NT2/D1 (cell line): Measurements from ENCODE around the gene FMNL2.

ENCODE experiments used
- DNase-seq: peaks from one replicate; pipeline ENCODE4 v3.0.0-alpha.2; 2011; ENCODE audit warnings: low read depth, low spot score
- H3K27me3 ChIP-seq: 2 replicates; pipeline ENCODE4 v1.6.0; 2011; ENCODE audit warnings: mild to moderate bottlenecking; ENCODE audit not compliant: insufficient read length, insufficient read depth
- H3K36me3 ChIP-seq: 2 replicates; pipeline ENCODE4 v1.6.1; 2011; ENCODE audit warnings: mild to moderate bottlenecking, low read length, mixed read lengths; ENCODE audit not compliant: insufficient read depth, insufficient read length
- H3K4me1 ChIP-seq: 2 replicates; pipeline ENCODE4 v1.5.1; 2011; ENCODE audit not compliant: insufficient read depth, insufficient read length
- H3K4me3 ChIP-seq: 2 replicates; pipeline ENCODE4 v1.5.1; 2011; ENCODE audit warnings: low read depth; ENCODE audit not compliant: insufficient read length
- H3K9ac ChIP-seq: 2 replicates; pipeline ENCODE4 v1.6.0; 2011; ENCODE audit warnings: low read depth; ENCODE audit not compliant: insufficient read length
- H3K9me3 ChIP-seq: 2 replicates; pipeline ENCODE4 v1.5.1; 2011; ENCODE audit warnings: mild to moderate bottlenecking, low read length; ENCODE audit not compliant: insufficient read depth
- SUZ12 ChIP-seq: IDR thresholded peaks from 2 replicates; pipeline ENCODE4 v1.6.1; 2011; ENCODE audit not compliant: insufficient read length, insufficient read depth; ENCODE audit errors: extremely low read depth
- YY1 ChIP-seq: IDR thresholded peaks from 2 replicates; pipeline ENCODE4 v1.6.1; 2011; ENCODE audit not compliant: insufficient read length, insufficient read depth
- ZNF274 ChIP-seq: IDR thresholded peaks from 2 replicates; pipeline ENCODE4 v1.6.1; 2011; ENCODE audit warnings: mild to moderate bottlenecking, low read depth, low read length

The FMNL2 gene

DNA sequence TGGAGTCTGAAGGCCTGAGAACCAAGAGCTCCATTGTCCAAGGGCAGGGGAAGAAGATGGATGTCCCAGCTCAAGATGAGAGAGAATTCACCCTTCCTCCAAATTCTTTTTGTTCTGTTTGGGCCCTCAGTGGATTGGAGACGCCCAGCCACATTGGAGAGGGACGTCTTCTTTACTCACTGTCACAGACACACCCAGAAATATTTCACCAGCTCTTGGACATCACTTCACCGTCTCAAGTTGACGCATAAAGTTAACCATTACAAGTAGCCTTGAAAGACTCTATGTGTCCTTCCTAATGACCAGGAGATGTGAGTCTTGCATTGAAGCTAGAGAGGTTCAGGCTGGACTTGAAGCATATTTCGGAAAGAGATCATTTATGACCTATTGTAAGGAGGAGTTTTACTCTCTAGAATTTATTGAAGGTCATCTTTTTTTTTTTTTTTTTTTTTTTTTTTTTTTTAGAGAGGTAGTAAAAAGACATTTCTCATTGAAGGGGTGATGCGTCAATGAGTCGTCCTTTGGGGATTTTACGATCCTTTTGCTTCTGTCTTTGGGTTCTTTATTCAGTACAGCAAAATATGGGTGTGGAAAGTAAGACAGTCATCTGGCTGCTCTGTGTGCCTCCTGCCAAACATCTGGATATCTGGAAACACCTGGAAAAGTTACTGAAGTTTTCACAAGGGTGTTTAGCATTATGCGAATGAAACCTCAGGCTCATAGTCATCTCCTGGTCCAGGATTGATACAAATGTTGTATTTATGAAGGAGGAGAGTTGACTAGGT, 264.2 kb downstream of the FMNL2 start:
- TF ChIP-seq SUZ12: no peak
- no peak for TF ChIP-seq YY1
- no peak for TF ChIP-seq ZNF274
- no peak for DNase-seq

GRCh38 chr2:152600051-152600657, 265.2 kb downstream of the FMNL2 start:
- DNase-seq: no peak
- Histone ChIP-seq H3K36me3 (no peaks in the 10 kb centered on the region), H3K4me3 (no peak overlapping the region), H3K4me1 (no peaks in the 10 kb centered on the region), H3K27me3 (no peaks in the 10 kb centered on the region), H3K9ac (no peak overlapping the region), H3K9me3 (no peaks in the 10 kb centered on the region)
- no peak for TF ChIP-seq YY1
- no peak for TF ChIP-seq ZNF274
- TF ChIP-seq SUZ12: no peak

More for the DNA sequence above, 264.2 kb downstream of the FMNL2 start:
- no peak overlapping the region for H3K4me3 ChIP-seq
- H3K4me1 ChIP-seq: no peaks in the 10 kb centered on the region
- no peaks in the 10 kb centered on the region for H3K36me3 ChIP-seq
- no peaks in the 10 kb centered on the region for H3K27me3 ChIP-seq
- no peaks in the 10 kb centered on the region for H3K9me3 ChIP-seq
- H3K9ac ChIP-seq: no peak overlapping the region

GRCh38 chr2:152600697-152601096, 265.7 kb downstream of the FMNL2 start:
- TF ChIP-seq YY1: no peak
- TF ChIP-seq SUZ12: no peak
- no peak for TF ChIP-seq ZNF274
- Histone ChIP-seq H3K27me3 (no peaks in the 10 kb centered on the region), H3K9me3 (no peaks in the 10 kb centered on the region), H3K4me3 (no peak overlapping the region), H3K36me3 (no peaks in the 10 kb centered on the region), H3K9ac (no peak overlapping the region), H3K4me1 (no peaks in the 10 kb centered on the region)
- no peak for DNase-seq

- Histone ChIP-seq H3K9me3 (no peaks in the 10 kb centered on the region), H3K4me1 (no peaks in the 10 kb centered on the region), H3K36me3 (peaks cover 3% of the 10 kb centered on the region), H3K27me3 (no peaks in the 10 kb centered on the region), H3K4me3 (no peak overlapping the region), H3K9ac (no peak overlapping the region)
- TF ChIP-seq ZNF274 (no peak), YY1 (no peak), SUZ12 (no peak)
- DNase-seq: no peak
Measured at GRCh38 chr2:152602750-152603149, 267.8 kb downstream of the FMNL2 start.

DNA sequence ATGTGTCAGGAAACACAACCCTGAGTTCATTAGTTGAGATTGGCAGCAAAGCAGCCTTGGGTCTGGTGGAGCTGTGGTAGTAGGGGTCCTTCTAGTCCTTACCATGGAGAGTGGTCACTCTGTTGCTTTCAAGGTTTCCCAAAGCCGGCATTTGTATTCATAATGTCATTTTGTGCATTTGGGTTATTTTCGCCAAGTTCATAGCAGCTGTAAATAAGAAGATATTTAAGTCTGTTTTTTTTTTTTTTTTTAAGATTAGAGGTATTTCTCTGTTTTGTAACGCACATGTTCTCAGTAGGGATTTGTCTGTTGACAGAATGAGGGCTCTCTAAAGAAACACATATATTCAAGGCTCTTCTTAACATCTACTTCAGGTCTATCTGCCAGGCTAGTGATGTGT, 268.2 kb downstream of the FMNL2 start:
- Histone ChIP-seq H3K4me1 (no peaks in the 10 kb centered on the region), H3K9me3 (no peaks in the 10 kb centered on the region), H3K4me3 (no peak overlapping the region), H3K9ac (no peak overlapping the region), H3K36me3 (peaks cover 7% of the 10 kb centered on the region), H3K27me3 (no peaks in the 10 kb centered on the region)
- no peak for DNase-seq
- TF ChIP-seq SUZ12: no peak

DNA sequence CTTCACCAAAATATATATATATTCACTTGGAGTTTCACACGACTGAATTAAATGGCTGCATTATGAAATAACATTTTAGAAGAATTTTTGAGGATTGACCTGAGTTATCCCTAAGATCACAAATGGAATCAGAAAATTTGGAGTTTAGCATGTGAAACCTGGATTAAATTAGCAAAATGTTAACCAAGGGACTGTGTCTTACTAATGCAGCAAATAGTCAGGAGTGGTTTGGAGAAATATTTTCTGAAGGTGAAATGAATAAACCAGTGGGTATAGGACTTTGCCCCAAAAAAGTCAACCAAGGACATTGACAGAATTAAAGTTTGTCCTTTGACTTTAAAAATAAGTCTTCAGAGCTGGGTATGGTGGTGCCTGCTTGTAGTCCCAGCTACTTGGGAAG, 271.1 kb downstream of the FMNL2 start:
- Histone ChIP-seq H3K9me3 (no peaks in the 10 kb centered on the region), H3K36me3 (peaks cover 7% of the 10 kb centered on the region)
- TF ChIP-seq YY1 (no peak), ZNF274 (no peak), SUZ12 (no peak)

DNA sequence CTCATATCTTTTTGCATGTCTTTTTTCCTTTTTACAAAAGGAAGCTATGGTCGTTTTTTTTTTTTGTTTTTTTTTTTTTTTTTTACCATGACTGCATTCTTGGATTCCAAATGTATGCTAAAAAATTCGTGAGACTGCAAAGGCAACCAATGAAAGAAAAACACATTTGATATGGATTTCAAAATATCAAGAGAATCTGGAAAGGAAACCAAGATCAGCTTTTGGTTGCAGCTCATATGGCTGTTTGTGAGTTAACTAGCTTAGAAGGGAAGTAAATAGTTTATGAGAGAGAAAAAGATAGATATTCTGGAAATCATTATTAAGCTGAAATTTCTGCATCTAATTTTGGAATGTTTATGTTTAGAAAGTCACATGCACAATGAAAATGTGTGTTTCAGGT, 272.0 kb downstream of the FMNL2 start:
- Histone ChIP-seq H3K9ac (no peak overlapping the region), H3K4me1 (no peaks in the 10 kb centered on the region), H3K4me3 (no peak overlapping the region), H3K27me3 (no peaks in the 10 kb centered on the region), H3K36me3 (peaks cover 7% of the 10 kb centered on the region), H3K9me3 (no peaks in the 10 kb centered on the region)
- TF ChIP-seq SUZ12: no peak
- TF ChIP-seq ZNF274: no peak
- no peak for TF ChIP-seq YY1
- no peak for DNase-seq

More for the DNA sequence above, 271.1 kb downstream of the FMNL2 start:
- Histone ChIP-seq H3K9ac (no peak overlapping the region), H3K4me3 (no peak overlapping the region), H3K4me1 (no peaks in the 10 kb centered on the region), H3K27me3 (no peaks in the 10 kb centered on the region)
- DNase-seq: no peak
